ENCODE results near the gene ACSL1.

ACSL1 gene

DNA sequence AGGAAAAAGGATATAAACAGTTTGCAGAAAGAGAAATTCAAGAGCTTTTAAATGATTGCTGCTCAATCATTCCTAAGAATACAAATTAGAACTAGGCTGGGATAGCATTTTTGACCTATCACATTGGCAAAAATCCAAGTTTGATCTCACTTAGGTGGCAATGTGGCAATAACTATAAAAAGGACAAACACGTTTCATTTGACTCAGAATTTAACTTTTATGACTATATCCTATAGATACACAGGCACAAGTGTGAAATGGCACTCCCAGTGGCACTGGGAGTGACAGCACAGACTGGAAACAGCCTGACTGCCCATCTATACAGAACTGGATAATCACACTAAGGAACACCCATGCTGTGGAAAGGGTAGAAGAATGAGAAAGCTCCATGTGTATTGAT is 103.0 kb downstream of the ACSL1 start:
- no peak for DNase-seq (ENCODE audit: low read depth in 2 of 2)

DNA sequence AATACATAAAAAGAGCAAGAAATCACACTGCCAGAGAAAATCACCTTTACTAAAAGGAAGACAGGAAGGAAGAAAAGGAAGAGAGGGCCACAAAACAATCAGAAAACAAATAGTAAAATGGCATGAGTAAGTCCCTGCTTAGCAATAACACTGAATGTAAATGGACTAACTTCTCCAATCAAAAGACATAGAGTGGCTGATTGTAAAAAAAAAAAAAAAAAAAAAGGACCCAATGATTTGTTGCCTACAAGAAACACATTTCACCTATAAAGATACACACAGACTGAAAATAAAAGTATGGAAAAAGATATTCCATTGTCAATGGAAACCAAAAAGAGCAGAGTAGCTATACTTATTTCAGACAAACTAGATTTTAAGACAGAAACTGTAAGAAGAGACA is 104.5 kb downstream of the ACSL1 start:
- DNase-seq (ENCODE audit: low read depth in 2 of 2): no peak

DNA sequence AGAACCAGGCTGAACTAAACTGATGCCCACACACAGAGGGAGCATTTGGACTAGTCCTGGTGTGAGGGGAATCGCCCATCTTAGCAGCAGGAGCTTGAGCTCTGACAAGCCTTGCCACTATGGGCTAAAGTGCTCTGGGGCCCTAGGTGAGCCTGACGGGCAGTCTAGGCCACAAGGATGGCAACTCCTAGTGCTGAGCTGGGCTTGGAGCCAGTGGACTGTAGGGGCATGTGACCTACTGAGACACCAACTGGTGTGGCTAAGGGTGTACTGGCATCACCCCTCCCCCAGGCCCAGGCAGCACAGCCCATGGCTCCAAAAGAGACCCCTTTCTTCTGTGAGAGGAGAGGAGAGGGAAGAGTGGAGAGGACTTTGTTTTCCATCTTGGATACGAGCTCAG is 106.4 kb downstream of the ACSL1 start:
- DNase-seq (ENCODE audit: low read depth in 2 of 2): no peak

DNA sequence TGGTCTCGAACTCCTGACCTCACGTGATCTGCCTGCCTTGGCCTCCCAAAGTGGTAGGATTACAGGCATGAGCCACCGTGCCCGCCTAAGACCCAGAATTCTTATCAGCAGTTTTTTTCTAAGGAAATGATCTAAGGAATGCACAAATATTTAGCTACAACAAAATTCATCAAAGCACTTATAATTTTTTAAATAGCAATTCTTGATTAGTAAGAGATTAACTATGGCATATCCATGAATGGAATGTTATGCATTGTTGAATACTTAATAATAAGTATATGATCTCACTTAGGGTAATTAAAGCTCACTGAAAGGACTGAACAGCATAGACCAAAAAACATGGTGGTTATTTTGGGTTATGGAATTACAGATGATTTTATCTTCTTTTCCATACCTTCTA is 110.2 kb downstream of the ACSL1 start:
- DNase-seq (ENCODE audit: low read depth in 2 of 2): no peak

DNA sequence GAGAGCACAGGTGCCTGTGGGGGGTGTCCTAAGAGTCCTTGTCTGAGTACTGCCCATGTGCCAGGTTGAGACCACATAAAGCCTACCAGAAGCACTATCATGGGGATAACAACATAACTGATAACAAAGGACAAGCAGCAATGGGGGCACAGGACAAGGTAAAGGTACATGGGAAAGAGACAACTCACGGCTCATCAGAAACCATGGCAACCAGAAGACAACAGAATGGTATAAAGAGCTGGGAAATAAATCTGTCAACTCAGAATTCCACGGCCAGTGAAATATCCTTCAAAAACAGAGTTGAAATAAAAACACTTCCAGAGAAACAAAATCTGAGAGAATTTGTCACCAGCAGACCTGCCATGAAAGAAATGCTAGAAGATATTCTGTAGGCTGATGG is 111.9 kb downstream of the ACSL1 start:
- DNase-seq (ENCODE audit: low read depth in 2 of 2): no peak

DNA sequence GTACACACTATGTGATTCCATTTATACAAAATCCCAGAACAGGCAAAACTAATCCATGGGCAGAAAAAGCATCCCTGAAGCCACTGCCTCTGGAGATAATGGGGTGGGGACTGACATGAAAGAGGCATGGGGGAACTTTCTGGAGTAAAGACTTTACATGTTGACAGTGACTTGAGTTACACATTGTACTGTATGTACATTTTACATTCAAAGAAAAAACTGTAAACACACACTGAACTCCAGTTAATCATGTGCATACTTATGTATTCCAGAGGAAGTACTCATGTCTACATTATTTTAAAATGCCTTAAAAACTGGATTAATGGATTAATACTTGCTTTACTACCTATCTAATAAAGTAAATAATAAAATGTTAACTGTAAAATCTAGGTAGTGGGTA is 113.4 kb downstream of the ACSL1 start:
- DNase-seq (ENCODE audit: low read depth in 2 of 2): no peak

DNA sequence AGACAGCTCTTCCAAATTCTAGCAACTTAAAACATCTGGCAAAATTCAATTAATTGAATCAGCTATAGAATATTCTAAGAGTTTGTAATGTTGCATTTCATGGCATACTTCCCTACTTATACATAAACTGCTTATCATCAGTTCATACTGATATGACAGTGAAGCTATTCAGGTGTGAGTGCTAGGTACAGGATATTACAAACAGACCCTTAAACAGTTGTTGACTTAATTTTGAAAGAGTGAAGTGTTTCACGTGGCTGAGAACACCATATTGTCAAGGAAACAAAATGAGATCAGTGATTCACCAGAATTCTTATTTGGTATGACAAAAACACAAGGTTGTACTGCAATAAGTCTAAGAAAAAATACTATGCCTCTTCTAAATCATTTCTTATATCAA is 119.3 kb downstream of the ACSL1 start:
- DNase-seq (ENCODE audit: low read depth in 2 of 2): no peak

DNA sequence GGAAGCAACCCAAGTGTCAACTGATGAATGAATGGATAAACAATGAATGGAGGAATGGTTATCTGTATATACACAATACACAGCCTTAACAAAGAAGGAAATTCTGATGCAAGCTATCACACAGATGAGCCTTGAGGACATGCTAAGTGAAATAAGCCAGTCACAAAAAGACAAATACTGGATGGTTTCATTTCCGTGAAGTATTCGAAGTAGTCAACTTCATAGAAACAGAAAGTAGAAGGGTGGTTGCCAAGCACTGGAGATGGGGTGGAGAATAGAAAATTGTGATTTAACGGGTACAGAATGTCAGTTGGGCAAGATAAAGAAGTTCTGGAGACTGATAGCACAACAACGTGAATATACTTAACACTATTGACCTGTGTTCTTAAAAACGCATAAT is 120.1 kb downstream of the ACSL1 start:
- DNase-seq (ENCODE audit: low read depth in 2 of 2): no peak
